PC-9 (cell line): ENCODE results near the gene KRT77. TPM values are rescaled to one million over a fixed set of nuclear protein-coding genes. Genes with fewer than 3 reads are reported as not detected.

Experiments used
- BruUV-seq: library from RNA; stranded (reverse); fragments of 400-500 nt; replicated peaks from 2 replicates; lab custom pipeline; 2021; lab: Mats Ljungman, UMichigan
- CTCF ChIA-PET: fragments of 300-600 bp; sonication (Branson Sonifier 250); formaldehyde crosslinking; loops from one replicate; lab custom pipeline; 2022; ENCODE audit warnings: antibody characterized with exemption; lab: Charles Lee
- POLR2A ChIA-PET: fragments of 300-600 bp; sonication (Branson Sonifier 250); formaldehyde crosslinking; loops from one replicate; lab custom pipeline; 2022; ENCODE audit warnings: antibody characterized with exemption; ENCODE audit not compliant: unreplicated experiment; lab: Charles Lee
- DNase-seq, 2 experiments: peaks; one replicate each; pipeline versions ENCODE4 v3.0.0 to v3.0.0-alpha.2; 2015 to 2022; ENCODE audit warnings: mixed read lengths in 1 of 2
- H2AFZ ChIP-seq: fragments of 200-600 bp; sonication (generic); 2 replicates; pipeline ENCODE4 v1.8.1; 2017; ENCODE audit warnings: antibody characterized with exemption
- H3F3A ChIP-seq: fragments of 200-600 bp; sonication (generic); 2 replicates; pipeline ENCODE4 v1.8.1; 2017; ENCODE audit warnings: antibody characterized with exemption, mild to moderate bottlenecking, low read depth; ENCODE audit not compliant: insufficient read depth
- H3K27ac ChIP-seq: fragments of 200-600 bp; sonication (generic); 2 replicates; pipeline ENCODE4 v1.6.1; 2016; ENCODE audit warnings: mixed run types
- H3K27me3 ChIP-seq: fragments of 200-600 bp; sonication (generic); 2 replicates; pipeline ENCODE4 v1.6.1; 2016; ENCODE audit warnings: low read depth, mixed run types; ENCODE audit not compliant: insufficient read depth
- H3K36me3 ChIP-seq: fragments of 200-600 bp; sonication (generic); 2 replicates; pipeline ENCODE4 v1.6.1; 2016; ENCODE audit warnings: low read depth, mixed run types
- H3K4me1 ChIP-seq: fragments of 200-600 bp; sonication (generic); replicated peaks from 2 replicates; pipeline ENCODE4 v1.6.1; 2016; ENCODE audit warnings: mixed run types; ENCODE audit not compliant: insufficient read depth
- H3K4me2 ChIP-seq: fragments of 200-600 bp; sonication (generic); 2 replicates; pipeline ENCODE4 v1.6.1; 2017; ENCODE audit warnings: mixed run types
- H3K4me3 ChIP-seq: fragments of 200-600 bp; sonication (generic); 2 replicates; pipeline ENCODE4 v1.6.1; 2016; ENCODE audit warnings: mixed run types
- H3K79me2 ChIP-seq: fragments of 200-600 bp; sonication (generic); 2 replicates; pipeline ENCODE4 v1.6.1; 2017; ENCODE audit warnings: low read depth, mixed run types
- H3K9me2 ChIP-seq: fragments of 200-600 bp; sonication (generic); 2 replicates; pipeline ENCODE4 v1.8.1; 2017; ENCODE audit warnings: mild to moderate bottlenecking; ENCODE audit not compliant: insufficient read depth
- H3K9me3 ChIP-seq: fragments of 200-600 bp; sonication (generic); 2 replicates; pipeline ENCODE4 v1.8.1; 2016; ENCODE audit warnings: low read depth; ENCODE audit not compliant: insufficient read depth
- H4K20me1 ChIP-seq: fragments of 200-600 bp; sonication (generic); 2 replicates; pipeline ENCODE4 v1.8.1; 2017; ENCODE audit not compliant: insufficient read depth
- EZH2 ChIP-seq: fragments of 200-600 bp; sonication (generic); IDR thresholded peaks from 2 replicates; pipeline ENCODE4 v1.8.0; 2017; ENCODE audit warnings: antibody characterized with exemption, low read depth
- intact Hi-C: fragments of 100-400 bp; cut with micrococcal nuclease; formaldehyde crosslinking; loops from one replicate; pipeline ENCODE4 v1.10.0; 2022; ENCODE audit not compliant: unreplicated experiment
- total RNA-seq: library from RNA; stranded (reverse); gene quantifications from 2 replicates; pipeline ENCODE4 v1.2.3, GENCODE V29; 2021
- TF ChIP-seq, protein P1 (sequence below): fragments of 200-600 bp; sonication (generic); conservative IDR thresholded peaks from 2 replicates; pipeline ENCODE4 v1.6.1; 2017; ENCODE audit warnings: mixed run types, antibody characterized with exemption, mild to moderate bottlenecking, moderate library complexity

Gene KRT77
- total RNA-seq, 1 experiment from 2014 or later, result not detected

DNA sequence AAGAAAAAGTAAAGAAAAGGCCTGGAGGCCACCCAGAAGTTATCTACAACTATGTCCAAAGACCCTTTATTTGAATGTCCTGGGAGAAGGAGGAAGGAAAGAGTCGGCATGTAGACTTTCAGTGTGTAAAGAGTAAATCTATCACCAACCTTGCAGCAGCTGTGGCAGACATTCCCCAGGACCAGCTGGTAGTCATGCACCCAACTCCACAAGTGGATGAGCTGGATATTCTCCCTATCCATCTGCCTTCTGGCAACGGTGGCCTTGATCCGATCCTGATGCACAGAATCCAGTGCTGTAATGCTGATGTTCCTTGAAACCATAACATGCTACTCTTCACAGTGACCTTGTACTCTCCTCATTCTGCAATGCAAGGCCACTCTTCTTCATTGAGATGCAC lies 46.5 kb upstream of the KRT77 start:
- intact Hi-C loops, result no loop called here
- no peaks in the 10 kb centered on the region for H3K4me1 ChIP-seq
- no peaks in the 10 kb centered on the region for H3K27me3 ChIP-seq

GRCh38 chr12:52748578-52748977 lies 45.3 kb upstream of the KRT77 start:
- Histone ChIP-seq H3K79me2 (no peaks in the 10 kb centered on the region), H3K9me3 (no peaks in the 10 kb centered on the region), H4K20me1 (no peaks in the 10 kb centered on the region), H3K27ac (no peak overlapping the region), H3K36me3 (no peaks in the 10 kb centered on the region), H3K9me2 (no peaks in the 10 kb centered on the region), H3K27me3 (no peaks in the 10 kb centered on the region), H3K4me3 (no peak overlapping the region), H3F3A (no peaks in the 10 kb centered on the region), H2AFZ (no peak overlapping the region), H3K4me2 (no peak overlapping the region), H3K4me1 (no peaks in the 10 kb centered on the region)
- intact Hi-C loops, result no loop called here
- no peak for DNase-seq
- ChIA-PET POLR2A (no interaction called here), CTCF (no interaction called here)
- TF ChIP-seq EZH2, result no peak
- TF ChIP-seq, protein P1, sequence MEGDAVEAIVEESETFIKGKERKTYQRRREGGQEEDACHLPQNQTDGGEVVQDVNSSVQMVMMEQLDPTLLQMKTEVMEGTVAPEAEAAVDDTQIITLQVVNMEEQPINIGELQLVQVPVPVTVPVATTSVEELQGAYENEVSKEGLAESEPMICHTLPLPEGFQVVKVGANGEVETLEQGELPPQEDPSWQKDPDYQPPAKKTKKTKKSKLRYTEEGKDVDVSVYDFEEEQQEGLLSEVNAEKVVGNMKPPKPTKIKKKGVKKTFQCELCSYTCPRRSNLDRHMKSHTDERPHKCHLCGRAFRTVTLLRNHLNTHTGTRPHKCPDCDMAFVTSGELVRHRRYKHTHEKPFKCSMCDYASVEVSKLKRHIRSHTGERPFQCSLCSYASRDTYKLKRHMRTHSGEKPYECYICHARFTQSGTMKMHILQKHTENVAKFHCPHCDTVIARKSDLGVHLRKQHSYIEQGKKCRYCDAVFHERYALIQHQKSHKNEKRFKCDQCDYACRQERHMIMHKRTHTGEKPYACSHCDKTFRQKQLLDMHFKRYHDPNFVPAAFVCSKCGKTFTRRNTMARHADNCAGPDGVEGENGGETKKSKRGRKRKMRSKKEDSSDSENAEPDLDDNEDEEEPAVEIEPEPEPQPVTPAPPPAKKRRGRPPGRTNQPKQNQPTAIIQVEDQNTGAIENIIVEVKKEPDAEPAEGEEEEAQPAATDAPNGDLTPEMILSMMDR, result no peak
- no TSS peak for BruUV-seq

More for the DNA sequence above, 46.5 kb upstream of the KRT77 start:
- ChIA-PET POLR2A (no interaction called here), CTCF (no interaction called here)
- Histone ChIP-seq H3K79me2 (no peaks in the 10 kb centered on the region), H3F3A (no peaks in the 10 kb centered on the region), H3K9me2 (no peaks in the 10 kb centered on the region), H4K20me1 (no peaks in the 10 kb centered on the region), H3K27ac (no peak overlapping the region), H3K9me3 (no peaks in the 10 kb centered on the region), H3K4me2 (no peak overlapping the region), H3K36me3 (no peaks in the 10 kb centered on the region), H3K4me3 (no peak overlapping the region), H2AFZ (no peak overlapping the region)
- no TSS peak for BruUV-seq
- TF ChIP-seq EZH2, result no peak
- TF ChIP-seq, protein P1, result no peak
- no peak for DNase-seq

DNA sequence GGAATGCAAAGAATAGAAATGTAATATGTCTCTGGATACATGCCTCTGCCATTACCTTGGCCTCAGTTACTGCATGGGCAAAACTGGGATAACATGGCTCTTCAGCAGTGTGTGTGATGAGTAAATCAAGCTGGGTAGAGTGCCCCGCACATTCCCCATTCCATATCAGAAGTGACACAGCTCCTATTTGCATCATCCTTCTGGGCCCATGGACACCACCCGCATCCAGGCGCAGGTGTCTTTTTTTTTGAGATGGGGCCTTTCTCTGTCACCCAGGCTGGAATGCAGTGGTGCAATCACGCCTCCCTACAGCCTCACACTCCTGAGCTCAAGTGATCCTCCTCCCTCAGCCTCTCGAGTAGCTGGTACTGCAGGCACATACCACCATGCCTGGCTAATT lies 42.2 kb upstream of the KRT77 start:
- CTCF ChIA-PET, result no interaction called here
- H4K20me1 ChIP-seq, result no peaks in the 10 kb centered on the region

More for the DNA sequence above, 42.2 kb upstream of the KRT77 start:
- Histone ChIP-seq H3K27me3 (no peaks in the 10 kb centered on the region), H3K79me2 (no peaks in the 10 kb centered on the region), H3K36me3 (no peaks in the 10 kb centered on the region), H3F3A (no peaks in the 10 kb centered on the region), H2AFZ (no peak overlapping the region), H3K4me3 (no peak overlapping the region), H3K9me2 (no peaks in the 10 kb centered on the region), H3K4me2 (no peak overlapping the region), H3K9me3 (no peaks in the 10 kb centered on the region), H3K27ac (no peak overlapping the region), H3K4me1 (no peaks in the 10 kb centered on the region)
- TF ChIP-seq, protein P1, result no peak
- TF ChIP-seq EZH2, result no peak
- DNase-seq, result no peak
- POLR2A ChIA-PET, result no interaction called here
- intact Hi-C loops, result no loop called here
- BruUV-seq, result no TSS peak
